ENCODE measurements around the gene METTL5.
A peak's percentile ranks its signal among the peaks of the same experiment; 100 is the strongest.
"Not testable (repeated sequence)": the region's sequence is repeated elsewhere in the genome, so short reads cannot be mapped to it uniquely, and the experiment has no call there.

Gene METTL5

DNA sequence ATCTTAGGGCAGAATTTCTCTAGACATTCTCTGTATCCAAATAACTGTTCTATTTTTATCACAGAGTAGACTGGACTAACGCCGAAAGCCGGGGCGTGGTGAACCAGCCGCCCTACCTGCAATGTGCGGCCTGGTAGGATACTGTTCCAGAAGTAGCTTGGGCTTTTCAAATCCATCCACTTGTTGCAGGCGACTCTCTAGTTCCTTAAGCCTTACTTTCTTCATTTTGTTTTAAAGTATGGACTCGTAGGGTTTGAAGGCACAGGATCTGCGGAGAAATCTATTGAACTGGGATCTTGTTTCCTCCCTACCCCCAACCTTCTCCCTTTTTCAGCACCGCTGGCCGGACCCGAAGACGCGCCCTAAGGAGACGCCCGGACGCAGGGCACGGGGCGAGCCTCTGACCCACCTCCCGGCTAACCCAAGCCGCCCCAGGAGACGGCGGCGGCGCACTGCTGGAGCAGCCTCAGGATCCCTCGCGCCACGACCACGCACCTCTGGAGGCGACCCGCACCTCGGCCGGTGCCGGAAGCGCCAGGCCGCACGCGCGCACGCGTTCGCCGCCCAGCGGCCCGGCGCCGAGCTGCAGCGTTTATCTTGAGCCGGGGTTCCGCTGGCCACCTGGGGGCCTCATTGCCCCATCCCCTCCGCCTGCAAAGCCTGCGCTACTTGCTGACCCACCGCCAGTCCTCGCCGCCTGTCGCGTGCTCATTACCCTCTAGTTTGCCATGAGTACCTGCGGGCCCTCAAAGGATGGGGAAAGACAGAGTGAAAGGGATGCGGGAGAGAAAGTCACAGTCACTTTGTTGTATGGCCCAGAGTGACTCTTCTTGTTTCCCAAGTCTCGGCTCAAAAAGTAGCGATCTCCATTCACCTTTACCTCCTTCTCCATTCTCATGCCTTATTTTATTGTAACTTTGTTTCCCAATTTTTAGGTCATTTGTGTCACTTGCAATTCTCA lies at the start of gene METTL5:
Gene METTL5, minus strand, starts transcription at position 533 of the 961 bp plus-strand sequence. Its CDS starts 308 bp downstream, at position 225.
- peak; percentile 34 for DNase-seq (ENCODE audit: low read depth)

DNA sequence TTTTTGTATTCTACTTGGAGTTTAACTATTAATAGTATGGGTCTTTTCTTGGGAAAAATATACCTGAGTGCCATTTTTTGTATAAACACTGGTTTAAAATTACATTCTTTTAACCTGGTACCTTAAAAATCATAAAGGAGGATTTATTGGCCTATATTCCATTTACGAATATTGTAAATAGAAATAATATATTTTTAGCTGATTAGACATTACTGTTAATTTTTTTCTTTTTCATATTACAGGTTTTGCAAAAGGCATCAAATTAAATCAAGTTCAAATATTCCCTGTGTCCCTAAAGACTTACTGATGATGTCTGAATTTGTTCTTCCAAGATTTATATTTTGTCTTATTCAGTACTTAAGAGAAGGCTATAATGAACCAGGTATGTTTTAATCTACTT lies 47.3 kb upstream of the METTL5 start:
- H3K4me3 ChIP-seq (ENCODE audit: low read depth, low read length): no peak overlapping the region
- DNase-seq (ENCODE audit: low read depth): no peak
- TF ChIP-seq, protein P1, sequence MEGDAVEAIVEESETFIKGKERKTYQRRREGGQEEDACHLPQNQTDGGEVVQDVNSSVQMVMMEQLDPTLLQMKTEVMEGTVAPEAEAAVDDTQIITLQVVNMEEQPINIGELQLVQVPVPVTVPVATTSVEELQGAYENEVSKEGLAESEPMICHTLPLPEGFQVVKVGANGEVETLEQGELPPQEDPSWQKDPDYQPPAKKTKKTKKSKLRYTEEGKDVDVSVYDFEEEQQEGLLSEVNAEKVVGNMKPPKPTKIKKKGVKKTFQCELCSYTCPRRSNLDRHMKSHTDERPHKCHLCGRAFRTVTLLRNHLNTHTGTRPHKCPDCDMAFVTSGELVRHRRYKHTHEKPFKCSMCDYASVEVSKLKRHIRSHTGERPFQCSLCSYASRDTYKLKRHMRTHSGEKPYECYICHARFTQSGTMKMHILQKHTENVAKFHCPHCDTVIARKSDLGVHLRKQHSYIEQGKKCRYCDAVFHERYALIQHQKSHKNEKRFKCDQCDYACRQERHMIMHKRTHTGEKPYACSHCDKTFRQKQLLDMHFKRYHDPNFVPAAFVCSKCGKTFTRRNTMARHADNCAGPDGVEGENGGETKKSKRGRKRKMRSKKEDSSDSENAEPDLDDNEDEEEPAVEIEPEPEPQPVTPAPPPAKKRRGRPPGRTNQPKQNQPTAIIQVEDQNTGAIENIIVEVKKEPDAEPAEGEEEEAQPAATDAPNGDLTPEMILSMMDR (IDR thresholded peaks at IDR 0.05; ENCODE audit: low read depth, low read length, missing control alignments): no peak
- in situ Hi-C loops (cut with HindIII; ENCODE audit: low sequenced_read_pairs): no loop called here

More for the DNA sequence above, at the start of gene METTL5:
- H3K4me3 ChIP-seq (ENCODE audit: low read depth, low read length): peak within 1 kb of the TSS; percentile 74
- TF ChIP-seq, protein P1 (IDR thresholded peaks at IDR 0.05; ENCODE audit: low read depth, low read length, missing control alignments): peak; percentile 82
- in situ Hi-C loops (cut with HindIII; ENCODE audit: low sequenced_read_pairs): no loop called here

GRCh38 chr2:169871369-169871768 lies 46.7 kb upstream of the METTL5 start:
- H3K4me3 ChIP-seq (ENCODE audit: low read depth, low read length); DNase-seq (ENCODE audit: low read depth); in situ Hi-C loops (cut with HindIII; ENCODE audit: low sequenced_read_pairs): not testable (repeated sequence)

DNA sequence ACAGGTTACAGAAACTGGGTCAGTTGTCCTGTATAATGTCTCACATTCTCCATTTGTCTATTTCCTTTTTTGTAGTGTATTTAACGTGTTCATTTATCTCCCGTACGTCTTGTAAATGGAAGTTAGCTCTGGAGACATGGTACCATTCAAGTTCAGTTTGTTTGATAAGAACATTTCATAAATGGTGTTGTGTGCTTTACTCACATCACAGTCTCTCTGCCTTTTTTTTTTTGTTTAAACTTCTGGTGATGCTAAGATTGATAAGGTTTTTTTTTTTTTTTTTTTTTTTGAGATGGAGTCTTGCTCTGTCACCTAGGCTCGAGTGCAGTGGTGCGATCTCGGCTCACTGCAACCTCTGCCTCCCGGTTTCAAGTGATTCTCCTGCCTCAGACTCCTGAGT lies 44.2 kb upstream of the METTL5 start:
- in situ Hi-C loops (cut with HindIII; ENCODE audit: low sequenced_read_pairs): no loop called here
- TF ChIP-seq, protein P1 (IDR thresholded peaks at IDR 0.05; ENCODE audit: low read depth, low read length, missing control alignments): no peak
- no peak for DNase-seq (ENCODE audit: low read depth)

GRCh38 chr2:169867579-169867978 lies 42.9 kb upstream of the METTL5 start:
- TF ChIP-seq, protein P1 (IDR thresholded peaks at IDR 0.05; ENCODE audit: low read depth, low read length, missing control alignments): no peak
- H3K4me3 ChIP-seq (ENCODE audit: low read depth, low read length): no peak overlapping the region
- in situ Hi-C loops (cut with HindIII; ENCODE audit: low sequenced_read_pairs): no loop called here
- DNase-seq (ENCODE audit: low read depth): no peak

More for the DNA sequence above, 44.2 kb upstream of the METTL5 start:
- H3K4me3 ChIP-seq (ENCODE audit: low read depth, low read length): no peak overlapping the region

DNA sequence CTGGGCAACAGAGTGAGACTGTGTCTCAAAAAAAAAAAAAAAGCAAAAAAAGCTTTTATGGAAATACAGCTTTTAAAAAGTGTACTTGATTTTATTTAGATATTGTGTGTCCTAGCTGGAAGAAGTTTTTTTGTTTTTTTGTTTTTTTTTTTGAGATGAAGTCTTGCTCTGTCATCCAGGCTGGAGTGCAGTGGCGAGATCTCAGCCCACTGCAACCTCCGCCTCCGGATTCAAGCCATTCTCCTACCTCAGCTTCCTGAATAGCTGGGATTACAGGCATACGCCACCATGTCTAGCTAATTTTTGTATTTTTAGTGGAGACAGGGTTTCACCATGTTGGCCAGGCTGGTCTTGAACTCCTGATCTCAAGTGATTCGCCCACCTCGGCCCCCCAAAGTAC lies 41.5 kb upstream of the METTL5 start:
- H3K4me3 ChIP-seq (ENCODE audit: low read depth, low read length); DNase-seq (ENCODE audit: low read depth); in situ Hi-C loops (cut with HindIII; ENCODE audit: low sequenced_read_pairs): not testable (repeated sequence)

GRCh38 chr2:169865492-169865891 lies 40.8 kb upstream of the METTL5 start:
- in situ Hi-C loops (cut with HindIII; ENCODE audit: low sequenced_read_pairs): no loop called here
- DNase-seq (ENCODE audit: low read depth): no peak
- no peak overlapping the region for H3K4me3 ChIP-seq (ENCODE audit: low read depth, low read length)
- TF ChIP-seq, protein P1 (IDR thresholded peaks at IDR 0.05; ENCODE audit: low read depth, low read length, missing control alignments): no peak

Data from astrocyte of the cerebellum (primary cell).